SK-N-SH treated with all-trans-retinoic acid at 6 μM for 48 hours (cell line): Measurements from ENCODE around the gene SNX8.

Source experiments
- ATAC-seq: fragments of 200-7000 bp; cut with Tn5 transposase; 3 replicates; pipeline ENCODE4 v1.9.1; 2020; ENCODE audit warnings: mild to moderate bottlenecking, moderate library complexity
- ARNTL ChIP-seq: fragments of 450-650 bp; formaldehyde crosslinking; IDR thresholded peaks from 2 replicates; pipeline ENCODE4 v1.5.0; 2020; ENCODE audit warnings: low read depth, mild to moderate bottlenecking, moderate library complexity, borderline replicate concordance
- BACH2 ChIP-seq: fragments of 250-450 bp; sonication (Bioruptor Pico); IDR thresholded peaks from 2 replicates; pipeline ENCODE4 v1.9.0; 2021; ENCODE audit warnings: mild to moderate bottlenecking, borderline replicate concordance
- CSDC2 ChIP-seq: fragments of 250-450 bp; sonication (Bioruptor Pico); IDR thresholded peaks from 2 replicates; pipeline ENCODE4 v1.5.0; 2020; ENCODE audit warnings: mild to moderate bottlenecking, moderate library complexity
- ESRRG ChIP-seq: fragments of 250-450 bp; sonication (Bioruptor Pico); IDR thresholded peaks from 2 replicates; pipeline ENCODE4 v1.6.1; 2021; ENCODE audit warnings: mild to moderate bottlenecking
- GLIS3 ChIP-seq: fragments of 250-450 bp; sonication (Bioruptor Pico); IDR thresholded peaks from 2 replicates; pipeline ENCODE4 v1.5.0; 2020; ENCODE audit warnings: mild to moderate bottlenecking, moderate library complexity
- ISL1 ChIP-seq: fragments of 250-450 bp; sonication (Bioruptor Pico); IDR thresholded peaks from 2 replicates; pipeline ENCODE4 v2.1.2; 2022; ENCODE audit warnings: mild to moderate bottlenecking, moderate library complexity
- OSR1 ChIP-seq: fragments of 250-450 bp; sonication (Bioruptor Pico); IDR thresholded peaks from 2 replicates; pipeline ENCODE4 v1.8.0; 2022; ENCODE audit warnings: moderate library complexity, mild to moderate bottlenecking, inconsistent platforms
- PPARA ChIP-seq: fragments of 250-450 bp; sonication (Bioruptor Pico); IDR thresholded peaks from 2 replicates; pipeline ENCODE4 v1.5.0; 2020; ENCODE audit warnings: mild to moderate bottlenecking, borderline replicate concordance
- RARB ChIP-seq: fragments of 250-450 bp; sonication (Bioruptor Pico); IDR thresholded peaks from 2 replicates; pipeline ENCODE4 v1.8.0; 2021; ENCODE audit warnings: mild to moderate bottlenecking, moderate library complexity
- SNAI2 ChIP-seq: fragments of 250-450 bp; sonication (Bioruptor Pico); IDR thresholded peaks from 2 replicates; pipeline ENCODE4 v1.5.0; 2020; ENCODE audit warnings: mild to moderate bottlenecking, moderate library complexity
- TOX ChIP-seq: fragments of 250-450 bp; sonication (Bioruptor Pico); IDR thresholded peaks from 2 replicates; pipeline ENCODE4 v1.8.0; 2021; ENCODE audit warnings: mild to moderate bottlenecking, moderate library complexity, borderline replicate concordance
- ZC3H10 ChIP-seq: fragments of 250-450 bp; sonication (Bioruptor Pico); IDR thresholded peaks from 2 replicates; pipeline ENCODE4 v1.5.1; 2021; ENCODE audit warnings: mild to moderate bottlenecking, moderate library complexity
- ZFP3 ChIP-seq: fragments of 250-450 bp; sonication (Bioruptor Pico); IDR thresholded peaks from 2 replicates; pipeline ENCODE4 v1.5.0; 2020; ENCODE audit warnings: mild to moderate bottlenecking, moderate library complexity
- ZFP30 ChIP-seq: fragments of 450-650 bp; formaldehyde crosslinking; IDR thresholded peaks from 2 replicates; pipeline ENCODE4 v1.5.0; 2022; ENCODE audit warnings: mild to moderate bottlenecking, moderate library complexity
- ZNF565 ChIP-seq: fragments of 450-650 bp; formaldehyde crosslinking; conservative IDR thresholded peaks from 2 replicates; pipeline ENCODE4 v1.5.0; 2020; ENCODE audit warnings: low read depth, mild to moderate bottlenecking, moderate library complexity
- ZNF70 ChIP-seq: fragments of 450-650 bp; formaldehyde crosslinking; IDR thresholded peaks from 2 replicates; pipeline ENCODE4 v1.5.0; 2020; ENCODE audit warnings: mild to moderate bottlenecking, moderate library complexity
- ZNF8 ChIP-seq: fragments of 450-650 bp; formaldehyde crosslinking; IDR thresholded peaks from 2 replicates; pipeline ENCODE4 v1.5.0; 2020; ENCODE audit warnings: mild to moderate bottlenecking, moderate library complexity
- TF ChIP-seq, protein P1 (sequence below): fragments of 250-450 bp; sonication (Bioruptor Pico); IDR thresholded peaks from 2 replicates; pipeline ENCODE4 v1.5.1; 2020; ENCODE audit warnings: low read depth, mild to moderate bottlenecking, moderate library complexity
- TF ChIP-seq, protein P2 (sequence below): fragments of 250-450 bp; sonication (Bioruptor Pico); IDR thresholded peaks from 2 replicates; pipeline ENCODE4 v1.8.0; 2020; ENCODE audit warnings: mild to moderate bottlenecking, moderate library complexity, borderline replicate concordance
- TF ChIP-seq, protein P3 (sequence below): fragments of 250-450 bp; sonication (Bioruptor Pico); IDR thresholded peaks from 2 replicates; pipeline ENCODE4 v1.5.0; 2020; ENCODE audit warnings: mild to moderate bottlenecking, moderate library complexity
- TF ChIP-seq, protein P4 (sequence below): fragments of 250-450 bp; sonication (Bioruptor Pico); IDR thresholded peaks from 2 replicates; pipeline ENCODE4 v1.5.1; 2021; ENCODE audit warnings: mild to moderate bottlenecking, moderate library complexity
- TF ChIP-seq, protein P5 (sequence below): fragments of 250-450 bp; sonication (Bioruptor Pico); IDR thresholded peaks from 2 replicates; pipeline ENCODE4 v1.8.0; 2021; ENCODE audit warnings: low read depth, mild to moderate bottlenecking, moderate library complexity, borderline replicate concordance

Gene SNX8

DNA sequence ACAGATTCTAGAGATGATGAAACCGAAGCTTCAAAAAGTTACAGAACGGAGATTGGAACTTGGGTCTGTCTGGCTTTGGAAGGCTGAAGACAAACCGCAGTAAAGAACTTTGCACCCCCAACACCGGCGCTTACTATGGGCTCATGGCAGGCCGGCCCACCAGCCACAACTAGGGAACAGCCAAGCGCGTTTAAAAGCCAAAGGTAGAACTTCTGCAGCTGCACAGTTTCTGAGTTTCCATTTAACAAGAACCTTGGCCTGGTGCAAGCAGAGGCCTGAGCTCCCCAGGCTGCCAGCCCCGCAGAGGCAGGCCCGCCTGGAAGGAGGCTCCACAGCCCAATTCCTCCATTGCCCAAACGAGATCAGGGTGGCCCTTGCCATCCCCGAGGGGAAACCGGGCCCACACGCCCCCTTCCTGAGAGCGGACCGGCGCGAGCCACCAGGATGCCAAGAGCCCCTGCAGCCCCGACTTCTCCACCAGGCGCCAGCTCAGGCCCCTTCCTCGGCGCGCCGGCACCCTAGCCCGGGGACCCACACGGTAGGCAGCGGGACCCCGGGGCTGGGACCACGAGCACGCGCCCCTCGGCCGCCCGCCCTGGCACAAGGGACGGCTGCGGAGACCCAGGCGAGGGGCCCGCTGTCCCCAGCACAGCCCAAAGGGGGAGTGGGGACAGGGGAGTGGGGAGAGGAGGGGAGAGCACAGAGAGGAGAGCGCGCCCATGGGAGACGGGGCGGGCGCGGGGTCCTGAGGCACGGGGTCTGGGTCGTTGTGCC, 82.1 kb downstream of the SNX8 start:
- peak; percentile 68 for ATAC-seq
- TF ChIP-seq ZNF70 (CRISPR knock-in tag) (no peak), PPARA (CRISPR knock-in tag) (no peak), ZNF565 (no peak), ISL1 (CRISPR knock-in tag) (no peak), ESRRG (no peak), OSR1 (CRISPR knock-in tag) (no peak), CSDC2 (no peak), ARNTL (no peak), RARB (CRISPR knock-in tag) (no peak), BACH2 (CRISPR knock-in tag) (no peak), SNAI2 (no peak), ZC3H10 (CRISPR knock-in tag) (no peak), ZNF8 (CRISPR knock-in tag) (no peak), GLIS3 (CRISPR knock-in tag) (no peak)
- TF ChIP-seq, protein P1, sequence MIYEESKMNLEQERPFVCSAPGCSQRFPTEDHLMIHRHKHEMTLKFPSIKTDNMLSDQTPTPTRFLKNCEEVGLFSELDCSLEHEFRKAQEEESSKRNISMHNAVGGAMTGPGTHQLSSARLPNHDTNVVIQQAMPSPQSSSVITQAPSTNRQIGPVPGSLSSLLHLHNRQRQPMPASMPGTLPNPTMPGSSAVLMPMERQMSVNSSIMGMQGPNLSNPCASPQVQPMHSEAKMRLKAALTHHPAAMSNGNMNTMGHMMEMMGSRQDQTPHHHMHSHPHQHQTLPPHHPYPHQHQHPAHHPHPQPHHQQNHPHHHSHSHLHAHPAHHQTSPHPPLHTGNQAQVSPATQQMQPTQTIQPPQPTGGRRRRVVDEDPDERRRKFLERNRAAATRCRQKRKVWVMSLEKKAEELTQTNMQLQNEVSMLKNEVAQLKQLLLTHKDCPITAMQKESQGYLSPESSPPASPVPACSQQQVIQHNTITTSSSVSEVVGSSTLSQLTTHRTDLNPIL (CRISPR knock-in tag): no peak
- TF ChIP-seq, protein P2, sequence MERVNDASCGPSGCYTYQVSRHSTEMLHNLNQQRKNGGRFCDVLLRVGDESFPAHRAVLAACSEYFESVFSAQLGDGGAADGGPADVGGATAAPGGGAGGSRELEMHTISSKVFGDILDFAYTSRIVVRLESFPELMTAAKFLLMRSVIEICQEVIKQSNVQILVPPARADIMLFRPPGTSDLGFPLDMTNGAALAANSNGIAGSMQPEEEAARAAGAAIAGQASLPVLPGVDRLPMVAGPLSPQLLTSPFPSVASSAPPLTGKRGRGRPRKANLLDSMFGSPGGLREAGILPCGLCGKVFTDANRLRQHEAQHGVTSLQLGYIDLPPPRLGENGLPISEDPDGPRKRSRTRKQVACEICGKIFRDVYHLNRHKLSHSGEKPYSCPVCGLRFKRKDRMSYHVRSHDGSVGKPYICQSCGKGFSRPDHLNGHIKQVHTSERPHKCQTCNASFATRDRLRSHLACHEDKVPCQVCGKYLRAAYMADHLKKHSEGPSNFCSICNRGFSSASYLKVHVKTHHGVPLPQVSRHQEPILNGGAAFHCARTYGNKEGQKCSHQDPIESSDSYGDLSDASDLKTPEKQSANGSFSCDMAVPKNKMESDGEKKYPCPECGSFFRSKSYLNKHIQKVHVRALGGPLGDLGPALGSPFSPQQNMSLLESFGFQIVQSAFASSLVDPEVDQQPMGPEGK (CRISPR knock-in tag): no peak
- TF ChIP-seq, protein P3, sequence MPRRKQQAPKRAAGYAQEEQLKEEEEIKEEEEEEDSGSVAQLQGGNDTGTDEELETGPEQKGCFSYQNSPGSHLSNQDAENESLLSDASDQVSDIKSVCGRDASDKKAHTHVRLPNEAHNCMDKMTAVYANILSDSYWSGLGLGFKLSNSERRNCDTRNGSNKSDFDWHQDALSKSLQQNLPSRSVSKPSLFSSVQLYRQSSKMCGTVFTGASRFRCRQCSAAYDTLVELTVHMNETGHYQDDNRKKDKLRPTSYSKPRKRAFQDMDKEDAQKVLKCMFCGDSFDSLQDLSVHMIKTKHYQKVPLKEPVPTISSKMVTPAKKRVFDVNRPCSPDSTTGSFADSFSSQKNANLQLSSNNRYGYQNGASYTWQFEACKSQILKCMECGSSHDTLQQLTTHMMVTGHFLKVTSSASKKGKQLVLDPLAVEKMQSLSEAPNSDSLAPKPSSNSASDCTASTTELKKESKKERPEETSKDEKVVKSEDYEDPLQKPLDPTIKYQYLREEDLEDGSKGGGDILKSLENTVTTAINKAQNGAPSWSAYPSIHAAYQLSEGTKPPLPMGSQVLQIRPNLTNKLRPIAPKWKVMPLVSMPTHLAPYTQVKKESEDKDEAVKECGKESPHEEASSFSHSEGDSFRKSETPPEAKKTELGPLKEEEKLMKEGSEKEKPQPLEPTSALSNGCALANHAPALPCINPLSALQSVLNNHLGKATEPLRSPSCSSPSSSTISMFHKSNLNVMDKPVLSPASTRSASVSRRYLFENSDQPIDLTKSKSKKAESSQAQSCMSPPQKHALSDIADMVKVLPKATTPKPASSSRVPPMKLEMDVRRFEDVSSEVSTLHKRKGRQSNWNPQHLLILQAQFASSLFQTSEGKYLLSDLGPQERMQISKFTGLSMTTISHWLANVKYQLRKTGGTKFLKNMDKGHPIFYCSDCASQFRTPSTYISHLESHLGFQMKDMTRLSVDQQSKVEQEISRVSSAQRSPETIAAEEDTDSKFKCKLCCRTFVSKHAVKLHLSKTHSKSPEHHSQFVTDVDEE: no peak
- TF ChIP-seq, protein P4, sequence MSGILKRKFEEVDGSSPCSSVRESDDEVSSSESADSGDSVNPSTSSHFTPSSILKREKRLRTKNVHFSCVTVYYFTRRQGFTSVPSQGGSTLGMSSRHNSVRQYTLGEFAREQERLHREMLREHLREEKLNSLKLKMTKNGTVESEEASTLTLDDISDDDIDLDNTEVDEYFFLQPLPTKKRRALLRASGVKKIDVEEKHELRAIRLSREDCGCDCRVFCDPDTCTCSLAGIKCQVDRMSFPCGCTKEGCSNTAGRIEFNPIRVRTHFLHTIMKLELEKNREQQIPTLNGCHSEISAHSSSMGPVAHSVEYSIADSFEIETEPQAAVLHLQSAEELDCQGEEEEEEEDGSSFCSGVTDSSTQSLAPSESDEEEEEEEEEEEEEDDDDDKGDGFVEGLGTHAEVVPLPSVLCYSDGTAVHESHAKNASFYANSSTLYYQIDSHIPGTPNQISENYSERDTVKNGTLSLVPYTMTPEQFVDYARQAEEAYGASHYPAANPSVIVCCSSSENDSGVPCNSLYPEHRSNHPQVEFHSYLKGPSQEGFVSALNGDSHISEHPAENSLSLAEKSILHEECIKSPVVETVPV (CRISPR knock-in tag): no peak
- TF ChIP-seq, all 23 proteins: peak for 0

DNA sequence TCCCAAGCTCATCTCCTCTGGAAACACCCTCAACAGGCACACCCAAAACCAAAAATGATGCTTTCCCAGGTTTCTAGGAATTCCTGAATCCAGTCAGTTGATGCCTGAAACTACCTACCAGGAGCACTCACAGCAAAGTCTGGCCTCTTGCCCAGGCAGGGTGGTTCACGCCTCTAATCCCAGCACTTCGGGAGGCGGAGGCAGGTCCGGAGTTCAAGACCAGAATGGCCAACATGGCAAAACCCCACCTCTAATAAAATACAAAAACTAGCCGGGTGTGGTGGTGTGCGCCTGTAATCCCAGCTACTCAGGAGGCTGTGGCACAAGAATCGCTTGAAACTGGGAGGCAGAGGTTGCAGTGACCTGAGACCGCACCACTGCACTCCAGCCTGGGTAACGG, 83.4 kb downstream of the SNX8 start:
- ATAC-seq: no peak
- TF ChIP-seq BACH2 (CRISPR knock-in tag): no peak
- no peak for TF ChIP-seq TOX
- no peak for TF ChIP-seq ZNF8 (CRISPR knock-in tag)
- TF ChIP-seq ZNF70 (CRISPR knock-in tag): no peak
- TF ChIP-seq, protein P1 (CRISPR knock-in tag): no peak
- TF ChIP-seq, protein P4 (CRISPR knock-in tag): no peak
- no peak for TF ChIP-seq GLIS3 (CRISPR knock-in tag)
- no peak for TF ChIP-seq ZC3H10 (CRISPR knock-in tag)
- TF ChIP-seq ESRRG: no peak
- no peak for TF ChIP-seq SNAI2
- TF ChIP-seq, protein P5, sequence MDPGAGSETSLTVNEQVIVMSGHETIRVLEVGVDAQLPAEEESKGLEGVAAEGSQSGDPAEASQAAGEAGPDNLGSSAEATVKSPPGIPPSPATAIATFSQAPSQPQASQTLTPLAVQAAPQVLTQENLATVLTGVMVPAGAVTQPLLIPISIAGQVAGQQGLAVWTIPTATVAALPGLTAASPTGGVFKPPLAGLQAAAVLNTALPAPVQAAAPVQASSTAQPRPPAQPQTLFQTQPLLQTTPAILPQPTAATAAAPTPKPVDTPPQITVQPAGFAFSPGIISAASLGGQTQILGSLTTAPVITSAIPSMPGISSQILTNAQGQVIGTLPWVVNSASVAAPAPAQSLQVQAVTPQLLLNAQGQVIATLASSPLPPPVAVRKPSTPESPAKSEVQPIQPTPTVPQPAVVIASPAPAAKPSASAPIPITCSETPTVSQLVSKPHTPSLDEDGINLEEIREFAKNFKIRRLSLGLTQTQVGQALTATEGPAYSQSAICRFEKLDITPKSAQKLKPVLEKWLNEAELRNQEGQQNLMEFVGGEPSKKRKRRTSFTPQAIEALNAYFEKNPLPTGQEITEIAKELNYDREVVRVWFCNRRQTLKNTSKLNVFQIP (CRISPR knock-in tag): no peak
- no peak for TF ChIP-seq ZFP3
- TF ChIP-seq ZFP30 (CRISPR knock-in tag): no peak
- no peak for TF ChIP-seq ISL1 (CRISPR knock-in tag)
